Tibial nerve (tissue), 4 donors: ENCODE measurements around the gene CDH4. TPM values are rescaled to one million over a fixed set of nuclear protein-coding genes. Genes with fewer than 3 reads are reported as not detected.

Experiments
- DNase-seq, 2 donors: peaks; one replicate each; pipeline ENCODE4 v3.0.0-alpha.2; 2019; ENCODE audit warnings: low spot score in 2 of 2
- H3K27ac ChIP-seq, 4 donors: fragments of 200-600 bp; sonication (generic) in 3 of 4; one replicate each; pipeline ENCODE4 v1.5.1; 2017 to 2019; ENCODE audit warnings: mild to moderate bottlenecking in 1 of 4
- H3K27me3 ChIP-seq, 2 donors: fragments of 200-600 bp; sonication (generic) in 1 of 2; one replicate each; pipeline versions ENCODE4 v1.5.1 to v1.6.0; 2017 to 2019
- H3K36me3 ChIP-seq, 3 donors: fragments of 200-600 bp; sonication (generic); one replicate each; pipeline ENCODE4 v1.5.1; 2018 to 2019
- H3K4me1 ChIP-seq, 4 donors: fragments of 200-600 bp; sonication (generic) in 3 of 4; one replicate each; pipeline ENCODE4 v1.5.1; 2017 to 2019
- H3K4me3 ChIP-seq, 4 donors: fragments of 200-600 bp; sonication (generic) in 3 of 4; one replicate each; pipeline ENCODE4 v1.5.1; 2017 to 2019; ENCODE audit warnings: mild to moderate bottlenecking in 1 of 4, moderate library complexity in 1 of 4
- H3K9me3 ChIP-seq, 4 donors: fragments of 200-600 bp; sonication (generic) in 3 of 4; one replicate each; pipeline ENCODE4 v1.5.1; 2017 to 2019
- EP300 ChIP-seq, 2 donors: sonication (generic); formaldehyde crosslinking; IDR thresholded peaks; one replicate each; pipeline ENCODE4 v1.6.1; 2017; ENCODE audit warnings: antibody characterized with exemption in 2 of 2, mild to moderate bottlenecking in 1 of 2
- POLR2A ChIP-seq, 2 donors: fragments of 450-650 bp; IDR thresholded peaks; one replicate each; pipeline ENCODE4 v1.6.1; 2017; ENCODE audit warnings: antibody characterized with exemption in 2 of 2, mild to moderate bottlenecking in 2 of 2, moderate library complexity in 2 of 2
- WGBS, 2 donors: methylation state at CpG; one replicate each; pipeline ENCODE4 v1.1.5; 2018; 5-methylcytosine and 5-hydroxymethylcytosine counted together
- total RNA-seq, 4 donors: library from RNA; depleted of rRNA; stranded (reverse); fragments of >200 nt; gene quantifications; one replicate each; pipeline ENCODE4 v1.1.0, GENCODE V29; 2016
- TF ChIP-seq, protein P1 (sequence below), 5 experiments: fragments of 200-600 bp in 3 of 5; fragments of 450-650 bp in 2 of 5; sonication (generic) in 3 of 5; IDR thresholded peaks; one replicate each; pipeline ENCODE4 v1.5.1; 2016 to 2019; ENCODE audit warnings: antibody characterized with exemption in 5 of 5, mild to moderate bottlenecking in 3 of 5, moderate library complexity in 2 of 5

The CDH4 gene
- total RNA-seq, 4 donors from 2014 or later: 0.78 to 2.3 (median 1.0) TPM

DNA sequence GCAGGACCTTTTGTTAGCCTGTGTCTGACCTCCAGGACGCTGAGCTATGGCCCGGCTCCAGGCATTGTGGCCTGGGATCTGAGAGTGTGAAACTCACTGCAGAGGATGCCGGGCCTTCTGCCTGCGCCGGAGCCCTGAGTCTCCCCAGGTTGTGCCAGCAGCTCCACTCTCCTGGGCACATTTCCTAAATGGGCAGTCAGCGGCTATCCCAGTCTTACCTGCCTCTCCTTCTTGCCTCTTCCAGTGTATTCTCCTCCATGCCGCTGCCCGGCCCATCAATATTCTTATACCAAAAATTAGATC is 397.8 kb downstream of the CDH4 start:
- no peak for DNase-seq
- no peaks in the 10 kb centered on the region for H3K9me3 ChIP-seq
- no peak overlapping the region for H3K4me3 ChIP-seq
- 89 to 90% methylated on average over 8 of the region's 8 CpGs for WGBS, 2 donors
- H3K36me3 ChIP-seq: no peaks in the 10 kb centered on the region
- TF ChIP-seq POLR2A (IDR thresholded peaks at IDR 0.05): no peak
- TF ChIP-seq, protein P1, sequence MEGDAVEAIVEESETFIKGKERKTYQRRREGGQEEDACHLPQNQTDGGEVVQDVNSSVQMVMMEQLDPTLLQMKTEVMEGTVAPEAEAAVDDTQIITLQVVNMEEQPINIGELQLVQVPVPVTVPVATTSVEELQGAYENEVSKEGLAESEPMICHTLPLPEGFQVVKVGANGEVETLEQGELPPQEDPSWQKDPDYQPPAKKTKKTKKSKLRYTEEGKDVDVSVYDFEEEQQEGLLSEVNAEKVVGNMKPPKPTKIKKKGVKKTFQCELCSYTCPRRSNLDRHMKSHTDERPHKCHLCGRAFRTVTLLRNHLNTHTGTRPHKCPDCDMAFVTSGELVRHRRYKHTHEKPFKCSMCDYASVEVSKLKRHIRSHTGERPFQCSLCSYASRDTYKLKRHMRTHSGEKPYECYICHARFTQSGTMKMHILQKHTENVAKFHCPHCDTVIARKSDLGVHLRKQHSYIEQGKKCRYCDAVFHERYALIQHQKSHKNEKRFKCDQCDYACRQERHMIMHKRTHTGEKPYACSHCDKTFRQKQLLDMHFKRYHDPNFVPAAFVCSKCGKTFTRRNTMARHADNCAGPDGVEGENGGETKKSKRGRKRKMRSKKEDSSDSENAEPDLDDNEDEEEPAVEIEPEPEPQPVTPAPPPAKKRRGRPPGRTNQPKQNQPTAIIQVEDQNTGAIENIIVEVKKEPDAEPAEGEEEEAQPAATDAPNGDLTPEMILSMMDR (IDR thresholded peaks at IDR 0.05): no peak
- no peak for TF ChIP-seq EP300 (IDR thresholded peaks at IDR 0.05)
- H3K4me1 ChIP-seq: no peaks in the 10 kb centered on the region
- no peak overlapping the region for H3K27ac ChIP-seq
- H3K27me3 ChIP-seq: no peaks in the 10 kb centered on the region

- Histone ChIP-seq H3K36me3 (no peaks in the 10 kb centered on the region), H3K4me3 (no peak overlapping the region), H3K27ac (no peak overlapping the region), H3K4me1 (no peaks in the 10 kb centered on the region), H3K27me3 (no peaks in the 10 kb centered on the region), H3K9me3 (no peaks in the 10 kb centered on the region)
- 89% methylated on average over 28 to 31 of the region's 34 CpGs for WGBS, 2 donors
- no peak for TF ChIP-seq EP300 (IDR thresholded peaks at IDR 0.05)
- TF ChIP-seq, protein P1 (IDR thresholded peaks at IDR 0.05): no peak
- TF ChIP-seq POLR2A (IDR thresholded peaks at IDR 0.05): no peak
- no peak for DNase-seq
These were observed 399.1 kb downstream of the CDH4 start for GRCh38 chr20:61650912-61651733.

- Histone ChIP-seq H3K27ac (no peak overlapping the region), H3K36me3 (no peaks in the 10 kb centered on the region), H3K9me3 (no peaks in the 10 kb centered on the region), H3K4me3 (no peak overlapping the region), H3K4me1 (no peaks in the 10 kb centered on the region), H3K27me3 (no peaks in the 10 kb centered on the region)
- DNase-seq: no peak
- WGBS, 2 donors: 92 to 94% methylated on average over 10 of the region's 10 CpGs
- TF ChIP-seq, protein P1 (IDR thresholded peaks at IDR 0.05): no peak
- TF ChIP-seq POLR2A (IDR thresholded peaks at IDR 0.05): no peak
- TF ChIP-seq EP300 (IDR thresholded peaks at IDR 0.05): no peak
These were observed 400.1 kb downstream of the CDH4 start for GRCh38 chr20:61652146-61652545.

- Histone ChIP-seq H3K9me3 (no peaks in the 10 kb centered on the region), H3K27ac (no peak overlapping the region), H3K36me3 (no peaks in the 10 kb centered on the region), H3K4me1 (no peaks in the 10 kb centered on the region), H3K4me3 (no peak overlapping the region), H3K27me3 (no peaks in the 10 kb centered on the region)
- WGBS, 2 donors: 84 to 85% methylated on average over 14 of the region's 14 CpGs
- no peak for TF ChIP-seq EP300 (IDR thresholded peaks at IDR 0.05)
- no peak for TF ChIP-seq POLR2A (IDR thresholded peaks at IDR 0.05)
- TF ChIP-seq, protein P1 (IDR thresholded peaks at IDR 0.05): no peak
- no peak for DNase-seq
These were observed 402.7 kb downstream of the CDH4 start for GRCh38 chr20:61654726-61655125.

GRCh38 chr20:61655591-61655990 is 403.5 kb downstream of the CDH4 start:
- TF ChIP-seq, protein P1 (IDR thresholded peaks at IDR 0.05): no peak
- TF ChIP-seq POLR2A (IDR thresholded peaks at IDR 0.05) (no peak), EP300 (IDR thresholded peaks at IDR 0.05) (no peak)

More at GRCh38 chr20:61655591-61655990, 403.5 kb downstream of the CDH4 start:
- H3K36me3 ChIP-seq: no peaks in the 10 kb centered on the region
- no peak overlapping the region for H3K4me3 ChIP-seq
- H3K9me3 ChIP-seq: no peaks in the 10 kb centered on the region
- no peaks in the 10 kb centered on the region for H3K27me3 ChIP-seq
- H3K27ac ChIP-seq: no peak overlapping the region
- no peaks in the 10 kb centered on the region for H3K4me1 ChIP-seq
- 75 to 90% methylated on average over 10 of the region's 10 CpGs for WGBS, 2 donors
- no peak for DNase-seq
